ENCODE data around the gene CCDC102A. TPM values are rescaled to one million over a fixed set of nuclear protein-coding genes. Genes with fewer than 3 reads are reported as not detected.
A peak's percentile ranks its signal among the peaks of the same experiment; 100 is the strongest.

Gene CCDC102A
- total RNA-seq, 4 donors from 2014 or later = 1.7 to 10.7 (median 2.5) TPM

DNA sequence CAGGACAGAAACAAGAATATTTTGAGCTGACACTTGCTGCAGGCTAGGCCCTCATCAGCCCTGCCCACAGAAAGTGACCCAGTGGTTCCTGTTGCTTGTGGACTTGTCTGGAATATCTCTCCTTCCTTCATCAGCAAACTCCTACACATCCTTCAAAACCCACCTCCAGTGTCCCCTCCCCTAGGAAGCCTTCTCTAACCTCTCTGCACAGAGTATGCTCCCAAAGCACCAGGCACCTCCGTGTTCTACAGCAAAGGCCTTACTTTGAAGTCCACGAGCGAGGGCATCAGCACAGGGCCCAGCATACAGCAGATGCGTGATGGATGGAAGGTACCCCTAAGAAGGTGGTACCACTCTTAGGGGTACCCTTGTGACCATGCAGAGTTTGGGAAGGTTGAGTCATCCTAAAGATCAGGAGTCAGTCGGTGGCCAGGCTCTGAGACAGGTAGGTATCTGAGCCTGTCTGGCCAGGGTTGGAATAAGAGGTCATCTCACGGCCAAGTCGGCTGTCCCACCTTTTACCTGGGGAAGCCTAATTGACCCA is 2.0 kb downstream of the CCDC102A start:
- H3K27ac ChIP-seq = peak overlapping the region in 2 of 4 donors; percentile 8 to 27
- H3K9me3 ChIP-seq = no peaks in the 10 kb centered on the region
- H3K4me3 ChIP-seq = no peak overlapping the region
- H3K36me3 ChIP-seq = no peaks in the 10 kb centered on the region
- TF ChIP-seq, protein P1, sequence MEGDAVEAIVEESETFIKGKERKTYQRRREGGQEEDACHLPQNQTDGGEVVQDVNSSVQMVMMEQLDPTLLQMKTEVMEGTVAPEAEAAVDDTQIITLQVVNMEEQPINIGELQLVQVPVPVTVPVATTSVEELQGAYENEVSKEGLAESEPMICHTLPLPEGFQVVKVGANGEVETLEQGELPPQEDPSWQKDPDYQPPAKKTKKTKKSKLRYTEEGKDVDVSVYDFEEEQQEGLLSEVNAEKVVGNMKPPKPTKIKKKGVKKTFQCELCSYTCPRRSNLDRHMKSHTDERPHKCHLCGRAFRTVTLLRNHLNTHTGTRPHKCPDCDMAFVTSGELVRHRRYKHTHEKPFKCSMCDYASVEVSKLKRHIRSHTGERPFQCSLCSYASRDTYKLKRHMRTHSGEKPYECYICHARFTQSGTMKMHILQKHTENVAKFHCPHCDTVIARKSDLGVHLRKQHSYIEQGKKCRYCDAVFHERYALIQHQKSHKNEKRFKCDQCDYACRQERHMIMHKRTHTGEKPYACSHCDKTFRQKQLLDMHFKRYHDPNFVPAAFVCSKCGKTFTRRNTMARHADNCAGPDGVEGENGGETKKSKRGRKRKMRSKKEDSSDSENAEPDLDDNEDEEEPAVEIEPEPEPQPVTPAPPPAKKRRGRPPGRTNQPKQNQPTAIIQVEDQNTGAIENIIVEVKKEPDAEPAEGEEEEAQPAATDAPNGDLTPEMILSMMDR (IDR thresholded peaks at IDR 0.05) = no peak
- TF ChIP-seq POLR2A (IDR thresholded peaks at IDR 0.05) = no peak
- DNase-seq = peak in 2 of 3 donors; percentile 14 to 43
- H3K4me1 ChIP-seq = peaks cover 0 to 44% (median 16%) of the 10 kb centered on the region in 4 donors
- no peaks in the 10 kb centered on the region for H3K27me3 ChIP-seq

DNA sequence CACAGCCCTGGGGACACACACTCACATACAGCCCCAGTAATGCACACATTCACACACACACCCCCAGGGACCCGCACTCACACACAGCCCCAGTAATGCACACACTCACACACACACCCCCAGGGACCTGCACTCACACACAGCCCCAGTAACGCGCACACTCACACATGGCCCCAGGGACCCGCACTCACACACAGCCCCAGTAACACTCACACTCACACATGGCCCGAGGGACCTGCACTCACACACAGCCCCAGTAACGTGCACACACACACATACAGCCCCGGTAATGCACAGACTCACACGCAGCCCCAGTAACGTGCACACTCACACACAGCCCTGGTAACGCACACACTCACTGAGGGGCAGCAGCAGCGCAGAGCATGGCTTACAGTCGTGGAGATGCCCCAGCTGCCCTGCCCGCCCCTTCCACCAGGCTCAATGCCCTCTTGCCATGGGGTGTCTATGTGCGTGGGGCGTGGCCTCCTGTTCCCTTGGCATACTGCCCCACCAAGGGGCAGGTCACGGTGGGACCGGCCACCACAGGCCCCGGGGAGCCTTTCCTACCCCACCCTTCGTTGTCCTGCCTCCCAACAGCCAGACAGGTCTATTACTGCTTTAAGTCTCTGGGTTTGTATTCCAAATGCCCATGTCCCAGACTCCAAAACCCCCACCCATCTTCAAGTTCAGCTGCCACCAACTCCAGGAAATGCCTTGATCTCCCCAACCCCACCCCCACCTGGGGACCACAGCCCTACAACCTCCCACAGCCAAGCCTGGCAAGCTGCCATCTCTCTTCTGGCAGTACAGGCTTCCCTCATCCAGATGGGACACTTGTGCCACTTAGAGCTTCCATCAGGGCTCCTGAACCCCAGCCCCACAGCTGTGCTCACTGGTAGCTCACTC is 2.7 kb downstream of the CCDC102A start:
- H3K27ac ChIP-seq = peak overlapping the region in 2 of 4 donors; percentile 11 to 65
- peak in 2 of 3 donors; percentile 35 to 53 for DNase-seq

DNA sequence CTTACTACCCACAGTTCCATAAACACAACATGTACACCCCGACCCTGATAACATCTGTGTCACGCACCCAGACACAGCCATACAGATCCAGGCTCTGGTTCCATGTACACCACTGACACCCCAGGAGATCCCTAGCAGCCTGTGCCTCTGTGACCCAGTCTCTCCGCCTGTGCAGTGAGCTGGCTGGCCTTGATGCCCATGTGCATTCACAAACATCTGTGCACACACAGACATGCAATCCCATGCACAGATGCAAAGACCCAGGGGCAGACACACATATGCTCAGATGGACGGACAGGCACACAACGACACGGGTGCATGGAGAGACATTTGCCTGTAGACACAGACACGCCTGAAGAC is 4.1 kb downstream of the CCDC102A start:
- H3K27ac ChIP-seq = peak overlapping the region in 1 of 4 donors; percentile 65
- H3K27me3 ChIP-seq = no peaks in the 10 kb centered on the region
- H3K4me1 ChIP-seq = peaks cover 0 to 55% (median 18%) of the 10 kb centered on the region in 4 donors
- no peaks in the 10 kb centered on the region for H3K36me3 ChIP-seq
- DNase-seq = peak in 1 of 3 donors; percentile 39
- TF ChIP-seq, protein P1 (IDR thresholded peaks at IDR 0.05) = no peak
- no peak for TF ChIP-seq POLR2A (IDR thresholded peaks at IDR 0.05)
- no peaks in the 10 kb centered on the region for H3K9me3 ChIP-seq
- no peak overlapping the region for H3K4me3 ChIP-seq

More for the DNA sequence above, 2.7 kb downstream of the CCDC102A start:
- no peak overlapping the region for H3K4me3 ChIP-seq
- no peaks in the 10 kb centered on the region for H3K27me3 ChIP-seq
- peaks cover 0 to 44% (median 18%) of the 10 kb centered on the region in 4 donors for H3K4me1 ChIP-seq
- no peaks in the 10 kb centered on the region for H3K9me3 ChIP-seq
- TF ChIP-seq, protein P1 (IDR thresholded peaks at IDR 0.05) = no peak
- no peak for TF ChIP-seq POLR2A (IDR thresholded peaks at IDR 0.05)
- no peaks in the 10 kb centered on the region for H3K36me3 ChIP-seq

DNA sequence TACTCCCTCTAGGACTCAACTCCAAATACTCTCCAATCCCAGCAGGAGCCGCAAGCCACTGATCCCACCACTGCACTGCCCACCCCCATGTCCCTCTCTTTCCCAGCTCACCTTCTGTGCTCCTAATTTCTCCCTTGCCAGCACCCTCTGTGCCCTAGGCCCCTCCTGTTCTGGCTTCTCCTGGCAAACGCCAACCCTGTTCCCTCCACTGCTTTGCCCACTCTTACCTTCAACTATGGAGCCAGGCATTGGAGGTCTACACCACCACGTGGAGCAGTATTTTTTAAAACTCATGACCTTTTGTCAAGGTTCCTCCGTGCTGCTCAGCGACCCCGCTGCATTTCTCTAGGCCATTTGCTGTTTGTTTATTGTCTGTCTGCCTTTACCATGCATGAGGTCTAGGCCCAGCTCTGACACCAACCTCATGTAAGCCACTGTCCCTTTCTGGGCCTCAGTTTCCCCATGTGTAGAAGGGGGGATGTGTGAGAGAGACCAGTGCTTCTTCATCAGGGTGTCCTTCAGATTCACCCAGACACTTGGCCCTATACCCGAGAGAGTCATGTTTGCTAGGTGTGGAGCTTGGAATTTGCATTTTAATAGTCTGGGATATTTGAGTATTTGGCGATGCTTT is 4.6 kb downstream of the CCDC102A start:
- no peaks in the 10 kb centered on the region for H3K27me3 ChIP-seq
- no peak overlapping the region for H3K4me3 ChIP-seq
- H3K36me3 ChIP-seq = no peaks in the 10 kb centered on the region
- peak in 1 of 3 donors; percentile 37 for DNase-seq
- peaks cover 0 to 53% (median 18%) of the 10 kb centered on the region in 4 donors for H3K4me1 ChIP-seq
- H3K27ac ChIP-seq = peak overlapping the region in 1 of 4 donors; percentile 75
- H3K9me3 ChIP-seq = no peaks in the 10 kb centered on the region
- TF ChIP-seq, protein P1 (IDR thresholded peaks at IDR 0.05) = no peak
- TF ChIP-seq POLR2A (IDR thresholded peaks at IDR 0.05) = no peak

DNA sequence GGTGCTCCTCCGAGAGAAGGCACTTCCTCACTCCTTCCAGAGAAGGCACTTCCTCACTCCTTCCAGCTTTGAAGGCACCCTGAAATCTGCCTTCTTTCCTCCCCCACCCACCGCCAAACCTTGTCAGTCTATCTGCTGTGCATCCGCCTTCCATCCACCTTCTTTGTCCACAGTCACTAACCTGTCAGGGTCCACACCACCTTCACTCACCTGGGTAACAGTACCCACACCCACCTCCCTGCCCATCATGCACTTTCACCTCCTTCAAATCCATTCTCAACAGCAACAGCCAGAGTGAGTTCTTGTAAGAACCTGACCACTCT is 5.2 kb downstream of the CCDC102A start:
- Histone ChIP-seq H3K27ac (peak overlapping the region in 1 of 4 donors; percentile 75), H3K27me3 (no peaks in the 10 kb centered on the region), H3K9me3 (no peaks in the 10 kb centered on the region), H3K36me3 (no peaks in the 10 kb centered on the region), H3K4me3 (no peak overlapping the region), H3K4me1 (peaks cover 0 to 49% (median 16%) of the 10 kb centered on the region in 4 donors)
- TF ChIP-seq, protein P1 (IDR thresholded peaks at IDR 0.05) = no peak
- no peak for TF ChIP-seq POLR2A (IDR thresholded peaks at IDR 0.05)
- DNase-seq = peak in 2 of 3 donors; percentile 28 to 38
